ENCODE data around the gene LAD1. TPM values are rescaled to one million over a fixed set of nuclear protein-coding genes. Genes with fewer than 3 reads are reported as not detected.

Gene LAD1
- total and polyA plus RNA-seq, 2 of the 13 experiments (the other 11 are each of a cell fraction or from before 2014, with no cell fraction given), result 10.8 to 65.6 TPM

DNA sequence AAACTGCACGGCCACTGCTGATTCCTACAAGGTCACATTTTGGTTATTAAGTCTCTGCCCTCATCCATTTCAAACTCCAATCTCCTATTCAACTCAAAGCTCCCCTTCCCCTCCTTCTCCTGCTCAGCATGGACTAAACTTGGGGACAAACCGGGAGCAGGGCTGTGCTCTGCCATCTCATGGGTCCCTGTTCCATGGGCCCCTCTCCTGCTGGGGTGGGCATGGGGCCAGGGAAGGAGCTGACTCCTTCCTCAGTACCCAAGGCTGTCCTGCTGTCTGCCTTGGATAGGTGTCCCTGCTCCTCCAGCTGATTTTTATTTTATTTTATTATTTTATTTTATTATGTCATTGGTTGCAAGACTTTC lies 48.8 kb downstream of the LAD1 start:
- Histone ChIP-seq H3K27me3 (ENCODE audit: control insufficient read depth in 1 of 2, insufficient read depth in 2 of 2, low read length in 2 of 2) (peaks cover 0 to 7% of the 10 kb centered on the region in 2 experiments; a peak in 2 of 5 replicates), H3K9me3 (ENCODE audit: low read length) (no peaks in the 10 kb centered on the region), H3K4me1 (ENCODE audit: insufficient read depth, low read length) (no peaks in the 10 kb centered on the region), H3K36me3 (replicated peaks in 1 of 2; ENCODE audit: control insufficient read depth in 1 of 2, insufficient read depth in 2 of 2, low read length in 2 of 2) (no peaks in the 10 kb centered on the region), H3K4me2 (ENCODE audit: low read depth, low read length) (no peak overlapping the region), H4K20me1 (ENCODE audit: insufficient read depth, low read length) (no peaks in the 10 kb centered on the region), H2AFZ (ENCODE audit: low read length) (no peak overlapping the region), H3K27ac (ENCODE audit: extremely low read length, insufficient read depth, low read length) (no peak overlapping the region), H3K9ac (ENCODE audit: insufficient read depth, low read depth, low read length) (no peak overlapping the region), H3K79me2 (ENCODE audit: insufficient read depth, low read length) (no peaks in the 10 kb centered on the region), H3K4me3 (replicated peaks in 1 of 3; ENCODE audit: insufficient read depth in 1 of 3, low read depth in 2 of 3, low read length in 3 of 3) (no peak overlapping the region)
- intact Hi-C loops (cut with micrococcal nuclease; ENCODE audit: unreplicated experiment) (no loop called here), in situ Hi-C loops (cut with HindIII; ENCODE audit: extremely low pct_ligation_motif_present, low pct_unique_long_range_greater_than_20kb) (no loop called here)
- TF ChIP-seq CEBPB (IDR thresholded peaks at IDR 0.05; ENCODE audit: borderline replicate concordance, low read depth, low read length) (no peak), IRX3 (CRISPR knock-in tag; IDR thresholded peaks at IDR 0.05; ENCODE audit: borderline replicate concordance, low read depth) (no peak), NONO (IDR thresholded peaks at IDR 0.05) (no peak), NONO (CRISPR knock-in tag; conservative IDR thresholded peaks at IDR 0.05) (no peak), NR2F1 (CRISPR knock-in tag; IDR thresholded peaks at IDR 0.05) (no peak), RFX5 (IDR thresholded peaks at IDR 0.05; ENCODE audit: low read depth, low read length) (no peak), ZNF143 (CRISPR knock-in tag; IDR thresholded peaks at IDR 0.05) (no peak), NCOA1 (CRISPR knock-in tag; IDR thresholded peaks at IDR 0.05) (no peak), KAT8 (CRISPR knock-in tag; IDR thresholded peaks at IDR 0.05) (no peak), DR1 (CRISPR knock-in tag; IDR thresholded peaks at IDR 0.05) (no peak), ZNF878 (CRISPR knock-in tag; IDR thresholded peaks at IDR 0.05) (no peak), RAD51 (IDR thresholded peaks at IDR 0.05; ENCODE audit: borderline replicate concordance) (no peak), ZNF850 (CRISPR knock-in tag; conservative IDR thresholded peaks at IDR 0.05) (no peak), ZNF317 (CRISPR knock-in tag; IDR thresholded peaks at IDR 0.05) (no peak), ZNF510 (CRISPR knock-in tag; IDR thresholded peaks at IDR 0.05; ENCODE audit: low read depth) (no peak)
- TF ChIP-seq, protein P1, sequence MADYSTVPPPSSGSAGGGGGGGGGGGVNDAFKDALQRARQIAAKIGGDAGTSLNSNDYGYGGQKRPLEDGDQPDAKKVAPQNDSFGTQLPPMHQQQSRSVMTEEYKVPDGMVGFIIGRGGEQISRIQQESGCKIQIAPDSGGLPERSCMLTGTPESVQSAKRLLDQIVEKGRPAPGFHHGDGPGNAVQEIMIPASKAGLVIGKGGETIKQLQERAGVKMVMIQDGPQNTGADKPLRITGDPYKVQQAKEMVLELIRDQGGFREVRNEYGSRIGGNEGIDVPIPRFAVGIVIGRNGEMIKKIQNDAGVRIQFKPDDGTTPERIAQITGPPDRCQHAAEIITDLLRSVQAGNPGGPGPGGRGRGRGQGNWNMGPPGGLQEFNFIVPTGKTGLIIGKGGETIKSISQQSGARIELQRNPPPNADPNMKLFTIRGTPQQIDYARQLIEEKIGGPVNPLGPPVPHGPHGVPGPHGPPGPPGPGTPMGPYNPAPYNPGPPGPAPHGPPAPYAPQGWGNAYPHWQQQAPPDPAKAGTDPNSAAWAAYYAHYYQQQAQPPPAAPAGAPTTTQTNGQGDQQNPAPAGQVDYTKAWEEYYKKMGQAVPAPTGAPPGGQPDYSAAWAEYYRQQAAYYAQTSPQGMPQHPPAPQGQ (CRISPR knock-in tag; IDR thresholded peaks at IDR 0.05; ENCODE audit: borderline replicate concordance), result no peak
- TF ChIP-seq, protein P2, sequence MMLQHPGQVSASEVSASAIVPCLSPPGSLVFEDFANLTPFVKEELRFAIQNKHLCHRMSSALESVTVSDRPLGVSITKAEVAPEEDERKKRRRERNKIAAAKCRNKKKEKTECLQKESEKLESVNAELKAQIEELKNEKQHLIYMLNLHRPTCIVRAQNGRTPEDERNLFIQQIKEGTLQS (CRISPR knock-in tag; IDR thresholded peaks at IDR 0.05), result no peak
- TF ChIP-seq, protein P3, sequence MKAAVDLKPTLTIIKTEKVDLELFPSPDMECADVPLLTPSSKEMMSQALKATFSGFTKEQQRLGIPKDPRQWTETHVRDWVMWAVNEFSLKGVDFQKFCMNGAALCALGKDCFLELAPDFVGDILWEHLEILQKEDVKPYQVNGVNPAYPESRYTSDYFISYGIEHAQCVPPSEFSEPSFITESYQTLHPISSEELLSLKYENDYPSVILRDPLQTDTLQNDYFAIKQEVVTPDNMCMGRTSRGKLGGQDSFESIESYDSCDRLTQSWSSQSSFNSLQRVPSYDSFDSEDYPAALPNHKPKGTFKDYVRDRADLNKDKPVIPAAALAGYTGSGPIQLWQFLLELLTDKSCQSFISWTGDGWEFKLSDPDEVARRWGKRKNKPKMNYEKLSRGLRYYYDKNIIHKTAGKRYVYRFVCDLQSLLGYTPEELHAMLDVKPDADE (CRISPR knock-in tag; IDR thresholded peaks at IDR 0.05), result no peak
- TF ChIP-seq, protein P4, sequence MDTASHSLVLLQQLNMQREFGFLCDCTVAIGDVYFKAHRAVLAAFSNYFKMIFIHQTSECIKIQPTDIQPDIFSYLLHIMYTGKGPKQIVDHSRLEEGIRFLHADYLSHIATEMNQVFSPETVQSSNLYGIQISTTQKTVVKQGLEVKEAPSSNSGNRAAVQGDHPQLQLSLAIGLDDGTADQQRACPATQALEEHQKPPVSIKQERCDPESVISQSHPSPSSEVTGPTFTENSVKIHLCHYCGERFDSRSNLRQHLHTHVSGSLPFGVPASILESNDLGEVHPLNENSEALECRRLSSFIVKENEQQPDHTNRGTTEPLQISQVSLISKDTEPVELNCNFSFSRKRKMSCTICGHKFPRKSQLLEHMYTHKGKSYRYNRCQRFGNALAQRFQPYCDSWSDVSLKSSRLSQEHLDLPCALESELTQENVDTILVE (CRISPR knock-in tag; IDR thresholded peaks at IDR 0.05), result no peak
- TF ChIP-seq, protein P5, sequence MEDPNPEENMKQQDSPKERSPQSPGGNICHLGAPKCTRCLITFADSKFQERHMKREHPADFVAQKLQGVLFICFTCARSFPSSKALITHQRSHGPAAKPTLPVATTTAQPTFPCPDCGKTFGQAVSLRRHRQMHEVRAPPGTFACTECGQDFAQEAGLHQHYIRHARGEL (CRISPR knock-in tag; IDR thresholded peaks at IDR 0.05), result no peak
- DNase-seq (ENCODE audit: low spot score), result no peak
- FAIRE-seq, result no peak
- CTCF ChIA-PET (ENCODE audit: low intra/inter-chr PET ratio, low total read pairs), result no interaction called here
- 0% methylated on average over 2 of the region's 2 CpGs for WGBS (ENCODE audit: low lambda C conversion rate)
- BruUV-seq (replicated peaks), result no TSS peak
- POLR2A ChIA-PET, result no interaction called here
- no peak for ATAC-seq

All from HepG2 (cell line).